Panc1 (cell line): Measurements from ENCODE around the gene PLEKHA1. TPM values are rescaled to one million over a fixed set of nuclear protein-coding genes. Genes with fewer than 3 reads are reported as not detected.

Experiments
- ATAC-seq: fragments of 200-7000 bp; cut with Tn5 transposase; 2 replicates; pipeline ENCODE4 v1.9.1; 2020; ENCODE audit warnings: mild to moderate bottlenecking, moderate library complexity
- BruUV-seq: library from RNA; stranded (reverse); fragments of 400-500 nt; replicated peaks from 2 replicates; lab custom pipeline; 2021; lab: Mats Ljungman, UMichigan
- CTCF ChIA-PET: fragments of 300-600 bp; sonication (Branson Sonifier 250); formaldehyde crosslinking; loops from one replicate; lab custom pipeline; 2022; ENCODE audit warnings: antibody characterized with exemption; lab: Charles Lee
- POLR2A ChIA-PET: fragments of 300-600 bp; sonication (Branson Sonifier 250); formaldehyde crosslinking; loops from one replicate; lab custom pipeline; 2022; ENCODE audit warnings: antibody characterized with exemption; lab: Charles Lee
- DNase-seq: peaks from one replicate; pipeline ENCODE4 v3.0.0-alpha.2; 2010; ENCODE audit warnings: low read depth, low spot score
- H3K27ac ChIP-seq: 2 replicates; pipeline ENCODE4 v1.5.1; 2011; ENCODE audit warnings: mild to moderate bottlenecking, low read length, inconsistent platforms
- H3K27me3 ChIP-seq: fragments of 200-500 bp; sonication (Bioruptor generic); 2 replicates; pipeline ENCODE4 v1.6.0; 2014; ENCODE audit warnings: low read length, inconsistent platforms; ENCODE audit not compliant: control insufficient read depth, insufficient read depth
- H3K36me3 ChIP-seq: fragments of 200-500 bp; sonication (Bioruptor generic); 2 replicates; pipeline ENCODE4 v1.5.1; 2014; ENCODE audit warnings: inconsistent platforms, mild to moderate bottlenecking, low read length, moderate library complexity; ENCODE audit not compliant: control insufficient read depth, insufficient read depth
- H3K4me1 ChIP-seq: 2 replicates; pipeline ENCODE4 v1.5.1; 2011; ENCODE audit warnings: inconsistent platforms, mild to moderate bottlenecking, low read length, moderate library complexity; ENCODE audit not compliant: control insufficient read depth, insufficient read depth
- H3K4me3 ChIP-seq, 2 experiments: 2 replicates each; pipeline ENCODE4 v1.5.1; 2011 to 2012; ENCODE audit warnings: low read depth in 2 of 2, low read length in 2 of 2, mild to moderate bottlenecking in 2 of 2, inconsistent platforms in 1 of 2, moderate library complexity in 1 of 2
- H3K9me3 ChIP-seq: fragments of 200-500 bp; sonication (Bioruptor generic); 2 replicates; pipeline ENCODE4 v1.5.1; 2014; ENCODE audit warnings: low read depth, mild to moderate bottlenecking, inconsistent platforms, low read length, moderate library complexity; ENCODE audit not compliant: control insufficient read depth, insufficient read depth
- POLR2AphosphoS5 ChIP-seq: IDR thresholded peaks from 2 replicates; pipeline ENCODE4 v1.6.1; 2012; ENCODE audit warnings: mild to moderate bottlenecking, low read depth, low read length, moderate library complexity
- SIN3A ChIP-seq: IDR thresholded peaks from 2 replicates; pipeline ENCODE4 v1.6.1; 2012; ENCODE audit warnings: low read depth, mild to moderate bottlenecking, low read length, moderate library complexity, borderline replicate concordance; ENCODE audit not compliant: insufficient read depth
- TCF7L2 ChIP-seq: IDR thresholded peaks from 2 replicates; pipeline ENCODE4 v1.6.1; 2011; ENCODE audit warnings: mild to moderate bottlenecking, low read depth, low read length, inconsistent platforms
- in situ Hi-C: cut with HindIII; loops from 2 replicates; pipeline ENCODE4 v1.10.0; 2016; ENCODE audit warnings: low sequenced_read_pairs, low pct_unique_long_range_greater_than_20kb
- intact Hi-C: fragments of 100-400 bp; cut with micrococcal nuclease; formaldehyde crosslinking; loops from one replicate; pipeline ENCODE4 v1.10.0; 2022; ENCODE audit not compliant: unreplicated experiment
- total RNA-seq: library from RNA; stranded (reverse); gene quantifications from one replicate; pipeline ENCODE4 v1.2.1, GENCODE V29; 2021; ENCODE audit not compliant: unreplicated experiment
- TF ChIP-seq, protein P1 (sequence below), 2 experiments: IDR thresholded peaks; 2 replicates each; pipeline ENCODE4 v1.6.1; 2011 to 2012; ENCODE audit warnings: low read depth in 2 of 2, control low read depth in 1 of 2, low read length in 1 of 2, mild to moderate bottlenecking in 1 of 2, moderate library complexity in 1 of 2; ENCODE audit not compliant: insufficient read depth in 1 of 2
- TF ChIP-seq, protein P2 (sequence below): fragments of 450-650 bp; IDR thresholded peaks from 2 replicates; pipeline ENCODE4 v1.5.1; 2017; ENCODE audit warnings: mild to moderate bottlenecking

Gene PLEKHA1
- total RNA-seq, 1 experiment from 2014 or later, result 95.5 TPM

DNA sequence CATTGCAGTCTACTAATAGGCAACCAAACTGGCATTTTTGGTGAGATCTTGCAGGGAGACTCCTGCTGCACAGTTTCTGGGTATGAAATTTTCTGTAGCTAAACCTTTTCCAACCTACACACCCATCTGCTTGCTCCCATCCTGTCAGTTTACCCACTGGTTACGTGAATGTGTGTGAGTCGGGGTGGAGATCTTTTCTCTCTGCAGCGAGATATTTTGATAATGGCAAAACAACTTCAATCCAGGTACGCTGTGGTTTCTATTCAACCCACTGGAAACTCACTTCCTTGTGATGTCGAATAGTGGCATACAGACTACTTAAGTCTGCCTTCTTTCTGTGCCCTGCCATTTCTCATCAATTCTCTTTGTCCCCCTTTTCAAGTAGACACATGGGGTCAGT, 4.5 kb downstream of the PLEKHA1 start:
- CTCF ChIA-PET, result no interaction called here
- H3K4me1 ChIP-seq, result peaks cover 22% of the 10 kb centered on the region
- no TSS peak for BruUV-seq
- H3K27ac ChIP-seq, result no peak overlapping the region
- DNase-seq, result no peak
- intact Hi-C loops (no loop called here), in situ Hi-C loops (no loop called here)
- no peaks in the 10 kb centered on the region for H3K9me3 ChIP-seq
- H3K4me3 ChIP-seq, result no peak overlapping the region
- peaks cover 4% of the 10 kb centered on the region; the same call in 1 of the 2 replicates for H3K36me3 ChIP-seq
- ATAC-seq, result no peak
- POLR2A ChIA-PET, result interaction anchor here (0.7 kb wide), 1 partner anchor 316 kb away, joined by 10 read pairs; no protein-coding TSS in a partner anchor
- TF ChIP-seq SIN3A (no peak), POLR2AphosphoS5 (no peak), TCF7L2 (no peak)
- TF ChIP-seq, protein P1, sequence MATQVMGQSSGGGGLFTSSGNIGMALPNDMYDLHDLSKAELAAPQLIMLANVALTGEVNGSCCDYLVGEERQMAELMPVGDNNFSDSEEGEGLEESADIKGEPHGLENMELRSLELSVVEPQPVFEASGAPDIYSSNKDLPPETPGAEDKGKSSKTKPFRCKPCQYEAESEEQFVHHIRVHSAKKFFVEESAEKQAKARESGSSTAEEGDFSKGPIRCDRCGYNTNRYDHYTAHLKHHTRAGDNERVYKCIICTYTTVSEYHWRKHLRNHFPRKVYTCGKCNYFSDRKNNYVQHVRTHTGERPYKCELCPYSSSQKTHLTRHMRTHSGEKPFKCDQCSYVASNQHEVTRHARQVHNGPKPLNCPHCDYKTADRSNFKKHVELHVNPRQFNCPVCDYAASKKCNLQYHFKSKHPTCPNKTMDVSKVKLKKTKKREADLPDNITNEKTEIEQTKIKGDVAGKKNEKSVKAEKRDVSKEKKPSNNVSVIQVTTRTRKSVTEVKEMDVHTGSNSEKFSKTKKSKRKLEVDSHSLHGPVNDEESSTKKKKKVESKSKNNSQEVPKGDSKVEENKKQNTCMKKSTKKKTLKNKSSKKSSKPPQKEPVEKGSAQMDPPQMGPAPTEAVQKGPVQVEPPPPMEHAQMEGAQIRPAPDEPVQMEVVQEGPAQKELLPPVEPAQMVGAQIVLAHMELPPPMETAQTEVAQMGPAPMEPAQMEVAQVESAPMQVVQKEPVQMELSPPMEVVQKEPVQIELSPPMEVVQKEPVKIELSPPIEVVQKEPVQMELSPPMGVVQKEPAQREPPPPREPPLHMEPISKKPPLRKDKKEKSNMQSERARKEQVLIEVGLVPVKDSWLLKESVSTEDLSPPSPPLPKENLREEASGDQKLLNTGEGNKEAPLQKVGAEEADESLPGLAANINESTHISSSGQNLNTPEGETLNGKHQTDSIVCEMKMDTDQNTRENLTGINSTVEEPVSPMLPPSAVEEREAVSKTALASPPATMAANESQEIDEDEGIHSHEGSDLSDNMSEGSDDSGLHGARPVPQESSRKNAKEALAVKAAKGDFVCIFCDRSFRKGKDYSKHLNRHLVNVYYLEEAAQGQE (IDR thresholded peaks at IDR 0.05; ENCODE audit: insufficient read depth in 1 of 2, low read depth in 2 of 2, low read length in 1 of 2), result no peak
- TF ChIP-seq, protein P2, sequence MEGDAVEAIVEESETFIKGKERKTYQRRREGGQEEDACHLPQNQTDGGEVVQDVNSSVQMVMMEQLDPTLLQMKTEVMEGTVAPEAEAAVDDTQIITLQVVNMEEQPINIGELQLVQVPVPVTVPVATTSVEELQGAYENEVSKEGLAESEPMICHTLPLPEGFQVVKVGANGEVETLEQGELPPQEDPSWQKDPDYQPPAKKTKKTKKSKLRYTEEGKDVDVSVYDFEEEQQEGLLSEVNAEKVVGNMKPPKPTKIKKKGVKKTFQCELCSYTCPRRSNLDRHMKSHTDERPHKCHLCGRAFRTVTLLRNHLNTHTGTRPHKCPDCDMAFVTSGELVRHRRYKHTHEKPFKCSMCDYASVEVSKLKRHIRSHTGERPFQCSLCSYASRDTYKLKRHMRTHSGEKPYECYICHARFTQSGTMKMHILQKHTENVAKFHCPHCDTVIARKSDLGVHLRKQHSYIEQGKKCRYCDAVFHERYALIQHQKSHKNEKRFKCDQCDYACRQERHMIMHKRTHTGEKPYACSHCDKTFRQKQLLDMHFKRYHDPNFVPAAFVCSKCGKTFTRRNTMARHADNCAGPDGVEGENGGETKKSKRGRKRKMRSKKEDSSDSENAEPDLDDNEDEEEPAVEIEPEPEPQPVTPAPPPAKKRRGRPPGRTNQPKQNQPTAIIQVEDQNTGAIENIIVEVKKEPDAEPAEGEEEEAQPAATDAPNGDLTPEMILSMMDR, result no peak
- no peaks in the 10 kb centered on the region for H3K27me3 ChIP-seq

DNA sequence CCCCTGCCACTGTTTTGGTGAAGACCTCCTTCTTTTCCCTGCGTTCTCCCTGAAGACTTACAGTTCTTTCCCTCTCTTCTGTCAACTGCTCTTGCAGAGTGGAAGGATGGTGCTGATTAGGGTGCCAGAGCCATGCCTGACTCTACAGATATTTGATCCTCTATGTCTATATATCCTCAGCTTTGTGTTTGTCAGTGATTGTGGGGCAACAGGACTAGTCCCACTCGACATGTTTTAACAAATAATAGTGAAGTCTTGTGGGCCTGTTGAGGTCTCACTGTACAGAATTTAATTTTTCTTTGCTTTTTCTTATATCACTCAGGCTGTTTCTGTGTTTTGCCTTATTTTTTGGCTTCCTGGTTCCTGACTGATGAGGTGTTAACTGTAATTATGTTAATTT, 5.0 kb downstream of the PLEKHA1 start:
- intact Hi-C loops (no loop called here), in situ Hi-C loops (no loop called here)
- POLR2A ChIA-PET, result no interaction called here
- DNase-seq, result no peak
- TF ChIP-seq, protein P2, result no peak
- TF ChIP-seq POLR2AphosphoS5, result no peak
- TF ChIP-seq, protein P1 (IDR thresholded peaks at IDR 0.05; ENCODE audit: insufficient read depth in 1 of 2, low read depth in 2 of 2, low read length in 1 of 2), result no peak
- no peak for TF ChIP-seq SIN3A
- no peak for TF ChIP-seq TCF7L2
- Histone ChIP-seq H3K36me3 (peaks cover 4% of the 10 kb centered on the region; the same call in 1 of the 2 replicates), H3K27ac (no peak overlapping the region), H3K4me1 (peaks cover 22% of the 10 kb centered on the region), H3K9me3 (no peaks in the 10 kb centered on the region), H3K27me3 (no peaks in the 10 kb centered on the region), H3K4me3 (no peak overlapping the region)
- ATAC-seq, result no peak
- BruUV-seq, result no TSS peak
- CTCF ChIA-PET, result no interaction called here
